SK-N-SH treated with all-trans-retinoic acid at 6 μM for 48 hours (cell line): ENCODE data around the gene STXBP2.

Experiments
- ATAC-seq: fragments of 200-7000 bp; cut with Tn5 transposase; 3 replicates; pipeline ENCODE4 v1.9.1; 2020; ENCODE audit warnings: mild to moderate bottlenecking, moderate library complexity
- ARNTL ChIP-seq: fragments of 450-650 bp; formaldehyde crosslinking; IDR thresholded peaks from 2 replicates; pipeline ENCODE4 v1.5.0; 2020; ENCODE audit warnings: low read depth, mild to moderate bottlenecking, moderate library complexity, borderline replicate concordance
- BACH2 ChIP-seq: fragments of 250-450 bp; sonication (Bioruptor Pico); IDR thresholded peaks from 2 replicates; pipeline ENCODE4 v1.9.0; 2021; ENCODE audit warnings: mild to moderate bottlenecking, borderline replicate concordance
- CREB5 ChIP-seq: fragments of 250-450 bp; sonication (Bioruptor Pico); IDR thresholded peaks from 2 replicates; pipeline ENCODE4 v1.5.1; 2020; ENCODE audit warnings: low read depth, mild to moderate bottlenecking, moderate library complexity
- CSDC2 ChIP-seq: fragments of 250-450 bp; sonication (Bioruptor Pico); IDR thresholded peaks from 2 replicates; pipeline ENCODE4 v1.5.0; 2020; ENCODE audit warnings: mild to moderate bottlenecking, moderate library complexity
- ESRRG ChIP-seq: fragments of 250-450 bp; sonication (Bioruptor Pico); IDR thresholded peaks from 2 replicates; pipeline ENCODE4 v1.6.1; 2021; ENCODE audit warnings: mild to moderate bottlenecking
- GLIS3 ChIP-seq: fragments of 250-450 bp; sonication (Bioruptor Pico); IDR thresholded peaks from 2 replicates; pipeline ENCODE4 v1.5.0; 2020; ENCODE audit warnings: mild to moderate bottlenecking, moderate library complexity
- ISL1 ChIP-seq: fragments of 250-450 bp; sonication (Bioruptor Pico); IDR thresholded peaks from 2 replicates; pipeline ENCODE4 v2.1.2; 2022; ENCODE audit warnings: mild to moderate bottlenecking, moderate library complexity
- OSR1 ChIP-seq: fragments of 250-450 bp; sonication (Bioruptor Pico); IDR thresholded peaks from 2 replicates; pipeline ENCODE4 v1.8.0; 2022; ENCODE audit warnings: moderate library complexity, mild to moderate bottlenecking, inconsistent platforms
- POU6F1 ChIP-seq: fragments of 250-450 bp; sonication (Bioruptor Pico); IDR thresholded peaks from 2 replicates; pipeline ENCODE4 v1.8.0; 2021; ENCODE audit warnings: low read depth, mild to moderate bottlenecking, moderate library complexity, borderline replicate concordance
- PPARA ChIP-seq: fragments of 250-450 bp; sonication (Bioruptor Pico); IDR thresholded peaks from 2 replicates; pipeline ENCODE4 v1.5.0; 2020; ENCODE audit warnings: mild to moderate bottlenecking, borderline replicate concordance
- RARB ChIP-seq: fragments of 250-450 bp; sonication (Bioruptor Pico); IDR thresholded peaks from 2 replicates; pipeline ENCODE4 v1.8.0; 2021; ENCODE audit warnings: mild to moderate bottlenecking, moderate library complexity
- TCF4 ChIP-seq: fragments of 250-450 bp; sonication (Bioruptor Pico); IDR thresholded peaks from 2 replicates; pipeline ENCODE4 v1.8.0; 2021; ENCODE audit warnings: mild to moderate bottlenecking, moderate library complexity, borderline replicate concordance
- TOX ChIP-seq: fragments of 250-450 bp; sonication (Bioruptor Pico); IDR thresholded peaks from 2 replicates; pipeline ENCODE4 v1.8.0; 2021; ENCODE audit warnings: mild to moderate bottlenecking, moderate library complexity, borderline replicate concordance
- TSHZ2 ChIP-seq: fragments of 250-450 bp; sonication (Bioruptor Pico); IDR thresholded peaks from 2 replicates; pipeline ENCODE4 v1.5.0; 2020; ENCODE audit warnings: mild to moderate bottlenecking, moderate library complexity
- ZC3H10 ChIP-seq: fragments of 250-450 bp; sonication (Bioruptor Pico); IDR thresholded peaks from 2 replicates; pipeline ENCODE4 v1.5.1; 2021; ENCODE audit warnings: mild to moderate bottlenecking, moderate library complexity
- ZFP3 ChIP-seq: fragments of 250-450 bp; sonication (Bioruptor Pico); IDR thresholded peaks from 2 replicates; pipeline ENCODE4 v1.5.0; 2020; ENCODE audit warnings: mild to moderate bottlenecking, moderate library complexity
- ZFP30 ChIP-seq: fragments of 450-650 bp; formaldehyde crosslinking; IDR thresholded peaks from 2 replicates; pipeline ENCODE4 v1.5.0; 2022; ENCODE audit warnings: mild to moderate bottlenecking, moderate library complexity
- ZNF565 ChIP-seq: fragments of 450-650 bp; formaldehyde crosslinking; conservative IDR thresholded peaks from 2 replicates; pipeline ENCODE4 v1.5.0; 2020; ENCODE audit warnings: low read depth, mild to moderate bottlenecking, moderate library complexity
- ZNF70 ChIP-seq: fragments of 450-650 bp; formaldehyde crosslinking; IDR thresholded peaks from 2 replicates; pipeline ENCODE4 v1.5.0; 2020; ENCODE audit warnings: mild to moderate bottlenecking, moderate library complexity
- ZNF8 ChIP-seq: fragments of 450-650 bp; formaldehyde crosslinking; IDR thresholded peaks from 2 replicates; pipeline ENCODE4 v1.5.0; 2020; ENCODE audit warnings: mild to moderate bottlenecking, moderate library complexity
- TF ChIP-seq, protein P1 (sequence below): fragments of 250-450 bp; sonication (Bioruptor Pico); IDR thresholded peaks from 2 replicates; pipeline ENCODE4 v1.8.0; 2020; ENCODE audit warnings: mild to moderate bottlenecking, moderate library complexity, borderline replicate concordance
- TF ChIP-seq, protein P2 (sequence below): fragments of 250-450 bp; sonication (Bioruptor Pico); IDR thresholded peaks from 2 replicates; pipeline ENCODE4 v1.5.1; 2021; ENCODE audit warnings: mild to moderate bottlenecking, moderate library complexity

STXBP2 gene

DNA sequence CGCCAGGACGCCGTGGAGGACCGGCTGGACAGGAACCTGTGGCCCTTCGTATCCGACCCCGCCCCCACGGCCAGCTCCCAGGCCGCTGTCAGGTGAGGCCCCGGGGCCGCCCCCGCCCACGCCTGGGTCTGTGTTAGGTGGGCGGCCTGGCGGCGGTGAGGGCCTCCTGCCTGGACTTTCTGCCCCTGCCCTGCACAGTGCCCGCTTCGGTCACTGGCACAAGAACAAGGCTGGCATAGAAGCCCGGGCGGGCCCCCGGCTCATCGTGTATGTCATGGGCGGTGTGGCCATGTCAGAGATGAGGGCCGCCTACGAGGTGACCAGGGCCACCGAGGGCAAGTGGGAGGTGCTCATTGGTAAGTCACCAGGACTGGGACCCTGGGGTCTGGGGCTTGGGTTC, 10.2 kb downstream of the STXBP2 start:
- TF ChIP-seq TOX: no peak
- TF ChIP-seq, protein P1, sequence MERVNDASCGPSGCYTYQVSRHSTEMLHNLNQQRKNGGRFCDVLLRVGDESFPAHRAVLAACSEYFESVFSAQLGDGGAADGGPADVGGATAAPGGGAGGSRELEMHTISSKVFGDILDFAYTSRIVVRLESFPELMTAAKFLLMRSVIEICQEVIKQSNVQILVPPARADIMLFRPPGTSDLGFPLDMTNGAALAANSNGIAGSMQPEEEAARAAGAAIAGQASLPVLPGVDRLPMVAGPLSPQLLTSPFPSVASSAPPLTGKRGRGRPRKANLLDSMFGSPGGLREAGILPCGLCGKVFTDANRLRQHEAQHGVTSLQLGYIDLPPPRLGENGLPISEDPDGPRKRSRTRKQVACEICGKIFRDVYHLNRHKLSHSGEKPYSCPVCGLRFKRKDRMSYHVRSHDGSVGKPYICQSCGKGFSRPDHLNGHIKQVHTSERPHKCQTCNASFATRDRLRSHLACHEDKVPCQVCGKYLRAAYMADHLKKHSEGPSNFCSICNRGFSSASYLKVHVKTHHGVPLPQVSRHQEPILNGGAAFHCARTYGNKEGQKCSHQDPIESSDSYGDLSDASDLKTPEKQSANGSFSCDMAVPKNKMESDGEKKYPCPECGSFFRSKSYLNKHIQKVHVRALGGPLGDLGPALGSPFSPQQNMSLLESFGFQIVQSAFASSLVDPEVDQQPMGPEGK (CRISPR knock-in tag): no peak
- TF ChIP-seq POU6F1 (CRISPR knock-in tag): no peak
- TF ChIP-seq ZNF70 (CRISPR knock-in tag): no peak
- TF ChIP-seq CSDC2: no peak
- TF ChIP-seq ESRRG (CRISPR knock-in tag): no peak
- TF ChIP-seq TCF4 (CRISPR knock-in tag): no peak
- TF ChIP-seq, protein P2, sequence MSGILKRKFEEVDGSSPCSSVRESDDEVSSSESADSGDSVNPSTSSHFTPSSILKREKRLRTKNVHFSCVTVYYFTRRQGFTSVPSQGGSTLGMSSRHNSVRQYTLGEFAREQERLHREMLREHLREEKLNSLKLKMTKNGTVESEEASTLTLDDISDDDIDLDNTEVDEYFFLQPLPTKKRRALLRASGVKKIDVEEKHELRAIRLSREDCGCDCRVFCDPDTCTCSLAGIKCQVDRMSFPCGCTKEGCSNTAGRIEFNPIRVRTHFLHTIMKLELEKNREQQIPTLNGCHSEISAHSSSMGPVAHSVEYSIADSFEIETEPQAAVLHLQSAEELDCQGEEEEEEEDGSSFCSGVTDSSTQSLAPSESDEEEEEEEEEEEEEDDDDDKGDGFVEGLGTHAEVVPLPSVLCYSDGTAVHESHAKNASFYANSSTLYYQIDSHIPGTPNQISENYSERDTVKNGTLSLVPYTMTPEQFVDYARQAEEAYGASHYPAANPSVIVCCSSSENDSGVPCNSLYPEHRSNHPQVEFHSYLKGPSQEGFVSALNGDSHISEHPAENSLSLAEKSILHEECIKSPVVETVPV (CRISPR knock-in tag): no peak
- TF ChIP-seq OSR1: no peak
- TF ChIP-seq RARB (CRISPR knock-in tag): no peak
- TF ChIP-seq GLIS3 (CRISPR knock-in tag): no peak
- TF ChIP-seq ZFP3 (CRISPR knock-in tag): no peak
- no peak for TF ChIP-seq CREB5
- TF ChIP-seq ZC3H10 (CRISPR knock-in tag): no peak
- no peak for TF ChIP-seq PPARA
- TF ChIP-seq ISL1 (CRISPR knock-in tag): no peak
- TF ChIP-seq ARNTL (CRISPR knock-in tag): no peak
- TF ChIP-seq ZNF8 (CRISPR knock-in tag): no peak
- no peak for TF ChIP-seq ZFP30 (CRISPR knock-in tag)
- TF ChIP-seq BACH2 (CRISPR knock-in tag): no peak
- ATAC-seq: no peak

DNA sequence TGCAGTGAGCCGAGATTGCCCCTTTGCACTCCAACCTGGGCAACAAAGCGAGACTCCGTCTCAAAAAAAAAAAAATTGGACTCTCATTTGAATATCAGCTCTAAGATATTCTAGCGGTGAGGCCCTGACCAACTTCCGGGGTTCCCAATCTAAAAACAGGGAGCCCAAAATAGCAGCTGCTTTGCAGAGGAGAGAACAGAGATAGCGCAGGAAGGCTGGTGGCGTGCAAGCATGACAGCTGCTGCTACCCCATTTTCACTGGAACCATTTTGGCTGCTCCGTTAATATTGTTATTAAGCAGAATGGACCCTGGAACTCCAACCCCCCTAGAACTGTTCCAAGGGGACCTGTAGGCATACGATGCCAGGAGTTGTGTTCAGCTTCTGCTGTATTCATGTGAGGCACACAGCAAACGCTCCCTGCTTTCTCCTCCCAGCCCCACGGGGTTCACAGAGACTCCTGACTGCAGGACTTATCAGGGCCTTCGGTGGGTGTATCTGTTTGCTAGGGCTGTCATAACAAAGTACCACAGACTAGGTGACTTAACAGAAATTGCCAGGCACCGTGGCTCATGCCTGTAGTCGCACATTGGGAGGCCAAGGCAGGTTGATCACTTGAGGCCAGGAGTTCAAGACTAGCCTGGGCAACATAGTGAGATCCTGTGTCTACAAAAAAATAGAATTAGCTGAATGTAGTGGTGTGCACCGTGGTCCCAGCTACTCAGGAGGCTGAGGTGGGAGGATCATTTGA, 11.5 kb downstream of the STXBP2 start:
- no peak for ATAC-seq
- TF ChIP-seq CSDC2: no peak
- no peak for TF ChIP-seq TCF4 (CRISPR knock-in tag)
- no peak for TF ChIP-seq ESRRG (CRISPR knock-in tag)
- no peak for TF ChIP-seq ZFP30 (CRISPR knock-in tag)
- TF ChIP-seq TOX: no peak
- TF ChIP-seq ISL1 (CRISPR knock-in tag): no peak
- TF ChIP-seq ZNF565 (CRISPR knock-in tag): no peak
- TF ChIP-seq, protein P1 (CRISPR knock-in tag): no peak
- no peak for TF ChIP-seq TSHZ2 (CRISPR knock-in tag)
